Measurements from ENCODE around the gene ARHGAP15. TPM values are rescaled to one million over a fixed set of nuclear protein-coding genes. Genes with fewer than 3 reads are reported as not detected.

ARHGAP15 gene
- polyA plus RNA-seq, 1 donor from 2014 or later, result 0.30 TPM

DNA sequence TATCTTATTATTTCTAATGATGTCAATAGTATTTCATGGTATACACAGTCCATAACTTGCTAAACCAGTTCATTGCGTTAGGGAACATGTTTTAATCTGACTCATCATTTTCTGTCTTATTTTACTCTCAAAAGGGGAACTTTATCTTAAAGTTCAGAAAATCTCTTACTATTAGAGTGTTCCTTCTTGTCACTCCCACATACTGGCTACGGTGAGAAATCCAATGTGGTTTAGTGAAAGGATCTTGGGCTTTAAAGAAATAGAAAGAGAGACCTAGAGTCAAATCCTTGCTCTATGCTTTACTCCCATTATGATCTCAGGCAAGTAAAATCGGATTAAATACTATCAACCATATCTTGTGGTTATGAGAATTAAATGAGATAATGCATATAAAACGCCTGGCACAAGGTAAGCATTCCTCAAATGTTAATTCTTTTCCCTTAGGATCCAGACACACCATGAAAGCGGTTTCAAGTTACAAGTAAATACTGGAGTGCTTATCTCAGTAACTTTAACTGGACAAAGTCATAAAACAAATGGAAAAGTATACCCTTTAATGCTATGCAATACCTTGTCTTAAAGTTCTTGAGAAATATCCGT lies 576.0 kb downstream of the ARHGAP15 start:
- H3F3A ChIP-seq (ENCODE audit: insufficient read depth, low read length, poor library complexity, severe bottlenecking), result no peaks in the 10 kb centered on the region
- no peak overlapping the region for H3K9ac ChIP-seq (ENCODE audit: low read length)
- H2AFZ ChIP-seq (ENCODE audit: low read depth, low read length), result no peak overlapping the region
- no peaks in the 10 kb centered on the region for H3K9me3 ChIP-seq (ENCODE audit: low read length)
- TF ChIP-seq POLR2AphosphoS5 (IDR thresholded peaks at IDR 0.05) (no peak), MXI1 (conservative IDR thresholded peaks at IDR 0.05; ENCODE audit: poor library complexity, severe bottlenecking) (no peak), EZH2 (IDR thresholded peaks at IDR 0.05; ENCODE audit: borderline replicate concordance, insufficient read depth, low read length, poor library complexity, severe bottlenecking) (no peak), SMC3 (conservative IDR thresholded peaks at IDR 0.05; ENCODE audit: poor library complexity) (no peak), TAF1 (IDR thresholded peaks at IDR 0.05; ENCODE audit: low read depth) (no peak), RAD21 (conservative IDR thresholded peaks at IDR 0.05) (no peak), EP300 (conservative IDR thresholded peaks at IDR 0.05; ENCODE audit: poor library complexity, severe bottlenecking) (no peak)
- TF ChIP-seq, protein P1, sequence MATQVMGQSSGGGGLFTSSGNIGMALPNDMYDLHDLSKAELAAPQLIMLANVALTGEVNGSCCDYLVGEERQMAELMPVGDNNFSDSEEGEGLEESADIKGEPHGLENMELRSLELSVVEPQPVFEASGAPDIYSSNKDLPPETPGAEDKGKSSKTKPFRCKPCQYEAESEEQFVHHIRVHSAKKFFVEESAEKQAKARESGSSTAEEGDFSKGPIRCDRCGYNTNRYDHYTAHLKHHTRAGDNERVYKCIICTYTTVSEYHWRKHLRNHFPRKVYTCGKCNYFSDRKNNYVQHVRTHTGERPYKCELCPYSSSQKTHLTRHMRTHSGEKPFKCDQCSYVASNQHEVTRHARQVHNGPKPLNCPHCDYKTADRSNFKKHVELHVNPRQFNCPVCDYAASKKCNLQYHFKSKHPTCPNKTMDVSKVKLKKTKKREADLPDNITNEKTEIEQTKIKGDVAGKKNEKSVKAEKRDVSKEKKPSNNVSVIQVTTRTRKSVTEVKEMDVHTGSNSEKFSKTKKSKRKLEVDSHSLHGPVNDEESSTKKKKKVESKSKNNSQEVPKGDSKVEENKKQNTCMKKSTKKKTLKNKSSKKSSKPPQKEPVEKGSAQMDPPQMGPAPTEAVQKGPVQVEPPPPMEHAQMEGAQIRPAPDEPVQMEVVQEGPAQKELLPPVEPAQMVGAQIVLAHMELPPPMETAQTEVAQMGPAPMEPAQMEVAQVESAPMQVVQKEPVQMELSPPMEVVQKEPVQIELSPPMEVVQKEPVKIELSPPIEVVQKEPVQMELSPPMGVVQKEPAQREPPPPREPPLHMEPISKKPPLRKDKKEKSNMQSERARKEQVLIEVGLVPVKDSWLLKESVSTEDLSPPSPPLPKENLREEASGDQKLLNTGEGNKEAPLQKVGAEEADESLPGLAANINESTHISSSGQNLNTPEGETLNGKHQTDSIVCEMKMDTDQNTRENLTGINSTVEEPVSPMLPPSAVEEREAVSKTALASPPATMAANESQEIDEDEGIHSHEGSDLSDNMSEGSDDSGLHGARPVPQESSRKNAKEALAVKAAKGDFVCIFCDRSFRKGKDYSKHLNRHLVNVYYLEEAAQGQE (IDR thresholded peaks at IDR 0.05; ENCODE audit: borderline replicate concordance), result no peak
- TF ChIP-seq, protein P2, sequence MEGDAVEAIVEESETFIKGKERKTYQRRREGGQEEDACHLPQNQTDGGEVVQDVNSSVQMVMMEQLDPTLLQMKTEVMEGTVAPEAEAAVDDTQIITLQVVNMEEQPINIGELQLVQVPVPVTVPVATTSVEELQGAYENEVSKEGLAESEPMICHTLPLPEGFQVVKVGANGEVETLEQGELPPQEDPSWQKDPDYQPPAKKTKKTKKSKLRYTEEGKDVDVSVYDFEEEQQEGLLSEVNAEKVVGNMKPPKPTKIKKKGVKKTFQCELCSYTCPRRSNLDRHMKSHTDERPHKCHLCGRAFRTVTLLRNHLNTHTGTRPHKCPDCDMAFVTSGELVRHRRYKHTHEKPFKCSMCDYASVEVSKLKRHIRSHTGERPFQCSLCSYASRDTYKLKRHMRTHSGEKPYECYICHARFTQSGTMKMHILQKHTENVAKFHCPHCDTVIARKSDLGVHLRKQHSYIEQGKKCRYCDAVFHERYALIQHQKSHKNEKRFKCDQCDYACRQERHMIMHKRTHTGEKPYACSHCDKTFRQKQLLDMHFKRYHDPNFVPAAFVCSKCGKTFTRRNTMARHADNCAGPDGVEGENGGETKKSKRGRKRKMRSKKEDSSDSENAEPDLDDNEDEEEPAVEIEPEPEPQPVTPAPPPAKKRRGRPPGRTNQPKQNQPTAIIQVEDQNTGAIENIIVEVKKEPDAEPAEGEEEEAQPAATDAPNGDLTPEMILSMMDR (IDR thresholded peaks at IDR 0.05; ENCODE audit: poor library complexity, severe bottlenecking), result no peak
- H4K20me1 ChIP-seq (ENCODE audit: insufficient read depth), result no peaks in the 10 kb centered on the region
- H3K36me3 ChIP-seq (ENCODE audit: insufficient read depth, low read length), result no peaks in the 10 kb centered on the region
- H3K27me3 ChIP-seq (ENCODE audit: insufficient read depth, low read depth, low read length), result no peaks in the 10 kb centered on the region
- H3K9me2 ChIP-seq (ENCODE audit: insufficient read depth, low read length), result no peaks in the 10 kb centered on the region
- no peak overlapping the region for H3K27ac ChIP-seq (ENCODE audit: low read length)
- H3K79me2 ChIP-seq (replicated peaks; ENCODE audit: insufficient read depth, low read length), result no peaks in the 10 kb centered on the region
- no peak overlapping the region for H3K4me2 ChIP-seq (ENCODE audit: low read length)
- no peak overlapping the region for H3K4me3 ChIP-seq (ENCODE audit: low read length)

DNA sequence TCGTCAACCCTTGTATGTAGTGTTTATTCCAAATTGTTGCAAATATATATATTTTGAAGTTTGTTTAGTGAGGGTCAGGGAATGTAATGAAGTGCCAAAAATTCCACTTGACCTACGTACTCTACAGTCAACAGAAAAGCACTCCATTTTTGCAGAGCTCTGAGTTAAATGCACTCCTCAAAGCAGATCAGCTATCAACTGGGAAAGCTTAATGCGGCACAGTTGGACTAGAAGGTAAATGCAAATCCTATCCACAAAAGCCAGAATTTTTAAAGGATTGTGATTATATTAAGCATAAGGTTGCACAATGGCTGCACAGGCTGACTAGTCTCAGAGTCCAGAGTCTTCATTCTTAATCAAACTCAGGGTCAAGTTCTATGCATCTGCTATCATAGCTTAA lies 577.1 kb downstream of the ARHGAP15 start:
- no peak overlapping the region for H3K9ac ChIP-seq (ENCODE audit: low read length)
- H3K4me2 ChIP-seq (ENCODE audit: low read length), result no peak overlapping the region
- TF ChIP-seq EZH2 (IDR thresholded peaks at IDR 0.05; ENCODE audit: borderline replicate concordance, insufficient read depth, low read length, poor library complexity, severe bottlenecking) (no peak), TAF1 (IDR thresholded peaks at IDR 0.05; ENCODE audit: low read depth) (no peak), MXI1 (conservative IDR thresholded peaks at IDR 0.05; ENCODE audit: poor library complexity, severe bottlenecking) (no peak), RAD21 (conservative IDR thresholded peaks at IDR 0.05) (no peak), SMC3 (conservative IDR thresholded peaks at IDR 0.05; ENCODE audit: poor library complexity) (no peak), EP300 (conservative IDR thresholded peaks at IDR 0.05; ENCODE audit: poor library complexity, severe bottlenecking) (no peak), POLR2AphosphoS5 (IDR thresholded peaks at IDR 0.05) (no peak)
- TF ChIP-seq, protein P1 (IDR thresholded peaks at IDR 0.05; ENCODE audit: borderline replicate concordance), result no peak
- TF ChIP-seq, protein P2 (IDR thresholded peaks at IDR 0.05; ENCODE audit: poor library complexity, severe bottlenecking), result no peak

More for the DNA sequence above, 577.1 kb downstream of the ARHGAP15 start:
- Histone ChIP-seq H3K36me3 (ENCODE audit: insufficient read depth, low read length) (no peaks in the 10 kb centered on the region), H3K27ac (ENCODE audit: low read length) (no peak overlapping the region), H3K9me2 (ENCODE audit: insufficient read depth, low read length) (no peaks in the 10 kb centered on the region), H4K20me1 (ENCODE audit: insufficient read depth) (no peaks in the 10 kb centered on the region), H3K9me3 (ENCODE audit: low read length) (no peaks in the 10 kb centered on the region), H3K79me2 (replicated peaks; ENCODE audit: insufficient read depth, low read length) (no peaks in the 10 kb centered on the region), H3K4me3 (ENCODE audit: low read length) (no peak overlapping the region), H2AFZ (ENCODE audit: low read depth, low read length) (no peak overlapping the region), H3K27me3 (ENCODE audit: insufficient read depth, low read depth, low read length) (no peaks in the 10 kb centered on the region), H3F3A (ENCODE audit: insufficient read depth, low read length, poor library complexity, severe bottlenecking) (no peaks in the 10 kb centered on the region)
